Osteoblast (primary cell): ENCODE results near the gene VAX1. TPM values are rescaled to one million over a fixed set of nuclear protein-coding genes. Genes with fewer than 3 reads are reported as not detected.

ENCODE experiments used
- DNase-seq: peaks from one replicate; pipeline ENCODE4 v3.0.0; 2011; ENCODE audit warnings: low spot score, mixed read lengths; ENCODE audit not compliant: insufficient read length; ENCODE audit errors: missing footprints
- H2AFZ ChIP-seq: 2 replicates; pipeline ENCODE4 v1.6.0; 2011; ENCODE audit warnings: mild to moderate bottlenecking, low read length
- H3K27ac ChIP-seq: 2 replicates; pipeline ENCODE4 v1.5.1; 2011; ENCODE audit warnings: mild to moderate bottlenecking, low read depth, low read length, moderate library complexity
- H3K27me3 ChIP-seq: 2 replicates; pipeline ENCODE4 v1.6.0; 2012; ENCODE audit warnings: mild to moderate bottlenecking, control low read depth, inconsistent platforms, low read length, moderate library complexity; ENCODE audit not compliant: insufficient read depth
- H3K36me3 ChIP-seq: 2 replicates; pipeline ENCODE4 v1.5.1; 2011; ENCODE audit warnings: mild to moderate bottlenecking, low read length, control low read depth, moderate library complexity; ENCODE audit not compliant: insufficient read depth
- H3K4me1 ChIP-seq: 2 replicates; pipeline ENCODE4 v1.5.1; 2011; ENCODE audit warnings: mild to moderate bottlenecking, low read length, control low read depth, moderate library complexity; ENCODE audit not compliant: insufficient read depth
- H3K4me2 ChIP-seq: 2 replicates; pipeline ENCODE4 v1.6.0; 2011; ENCODE audit warnings: mild to moderate bottlenecking, low read length; ENCODE audit not compliant: insufficient read depth
- H3K4me3 ChIP-seq: fragments of 200-600 bp; sonication (generic); 3 replicates; pipeline ENCODE4 v1.5.1; 2012; ENCODE audit warnings: mild to moderate bottlenecking, low read length, inconsistent platforms; ENCODE audit not compliant: insufficient read depth
- H3K79me2 ChIP-seq: 2 replicates; pipeline ENCODE4 v1.6.0; 2012; ENCODE audit warnings: mild to moderate bottlenecking, low read length, control low read depth, inconsistent platforms; ENCODE audit not compliant: insufficient read depth
- H3K9me3 ChIP-seq: 2 replicates; pipeline ENCODE4 v1.5.1; 2011; ENCODE audit warnings: low read depth, low read length, control low read depth
- H4K20me1 ChIP-seq: 2 replicates; pipeline ENCODE4 v1.6.0; 2012; ENCODE audit warnings: mild to moderate bottlenecking, low read length, control low read depth; ENCODE audit not compliant: insufficient read depth
- total RNA-seq: library from RNA; depleted of rRNA; stranded (reverse); fragments of >200 nt; gene quantifications from 2 replicates; pipeline ENCODE4 v1.2.3, GENCODE V29; 2012
- TF ChIP-seq, protein P1 (sequence below): IDR thresholded peaks from 2 replicates; pipeline ENCODE4 v1.5.1; 2011; ENCODE audit warnings: mild to moderate bottlenecking, low read depth, low read length, moderate library complexity; ENCODE audit errors: extremely low read depth

The VAX1 gene
- total RNA-seq, 1 donor: not detected

DNA sequence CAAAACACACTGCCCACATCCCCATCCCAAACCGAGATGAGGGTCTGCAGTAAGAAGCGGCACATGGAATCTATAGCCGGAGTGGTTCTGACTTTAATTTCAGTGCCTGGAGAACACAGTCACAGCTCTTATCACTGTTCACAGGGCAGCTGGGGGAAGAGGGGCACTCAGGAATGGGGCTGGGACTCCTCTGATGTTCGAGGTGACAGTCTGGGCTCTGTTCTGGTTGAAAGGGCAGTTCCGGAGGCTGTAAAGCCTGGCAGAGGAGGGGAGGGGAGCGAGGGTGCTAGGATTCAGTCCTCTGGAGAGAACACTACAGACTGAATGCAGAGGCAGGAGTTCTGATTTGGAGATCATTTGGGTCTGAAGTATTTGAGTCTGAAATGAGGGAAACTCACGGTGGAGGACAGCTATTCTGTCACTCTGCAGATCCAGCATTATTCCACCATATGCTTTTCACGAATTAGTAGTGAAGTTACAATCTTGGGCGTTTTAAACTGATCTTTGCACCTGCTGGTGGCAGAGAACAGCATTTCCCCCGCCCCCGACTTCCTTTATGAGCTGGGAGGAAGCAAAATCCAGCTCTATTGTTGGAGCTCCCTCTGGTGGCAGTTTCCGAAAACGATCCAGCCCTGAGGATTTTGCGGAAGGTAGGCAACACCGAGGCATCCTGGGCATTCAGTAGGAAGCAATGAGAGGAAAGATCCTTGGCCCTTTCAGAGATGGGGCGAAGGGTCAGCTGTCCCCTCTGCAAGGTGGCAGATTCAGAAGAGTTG, 36.6 kb upstream of the VAX1 start:
- Histone ChIP-seq H3K4me2 (peak overlapping the region; percentile 93), H3K79me2 (no peaks in the 10 kb centered on the region), H3K4me1 (peaks cover 8% of the 10 kb centered on the region), H3K27me3 (peaks cover 42% of the 10 kb centered on the region), H3K9me3 (no peaks in the 10 kb centered on the region), H3K36me3 (no peaks in the 10 kb centered on the region), H4K20me1 (no peaks in the 10 kb centered on the region), H3K4me3 (peak overlapping the region; percentile 63), H3K27ac (no peak overlapping the region), H2AFZ (peak overlapping the region; percentile 91)
- peak; percentile 94 for DNase-seq
- TF ChIP-seq, protein P1, sequence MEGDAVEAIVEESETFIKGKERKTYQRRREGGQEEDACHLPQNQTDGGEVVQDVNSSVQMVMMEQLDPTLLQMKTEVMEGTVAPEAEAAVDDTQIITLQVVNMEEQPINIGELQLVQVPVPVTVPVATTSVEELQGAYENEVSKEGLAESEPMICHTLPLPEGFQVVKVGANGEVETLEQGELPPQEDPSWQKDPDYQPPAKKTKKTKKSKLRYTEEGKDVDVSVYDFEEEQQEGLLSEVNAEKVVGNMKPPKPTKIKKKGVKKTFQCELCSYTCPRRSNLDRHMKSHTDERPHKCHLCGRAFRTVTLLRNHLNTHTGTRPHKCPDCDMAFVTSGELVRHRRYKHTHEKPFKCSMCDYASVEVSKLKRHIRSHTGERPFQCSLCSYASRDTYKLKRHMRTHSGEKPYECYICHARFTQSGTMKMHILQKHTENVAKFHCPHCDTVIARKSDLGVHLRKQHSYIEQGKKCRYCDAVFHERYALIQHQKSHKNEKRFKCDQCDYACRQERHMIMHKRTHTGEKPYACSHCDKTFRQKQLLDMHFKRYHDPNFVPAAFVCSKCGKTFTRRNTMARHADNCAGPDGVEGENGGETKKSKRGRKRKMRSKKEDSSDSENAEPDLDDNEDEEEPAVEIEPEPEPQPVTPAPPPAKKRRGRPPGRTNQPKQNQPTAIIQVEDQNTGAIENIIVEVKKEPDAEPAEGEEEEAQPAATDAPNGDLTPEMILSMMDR: peak; percentile 93

- Histone ChIP-seq H3K79me2 (no peaks in the 10 kb centered on the region), H3K36me3 (no peaks in the 10 kb centered on the region), H3K27me3 (peaks cover 85% of the 10 kb centered on the region), H4K20me1 (peaks cover 3% of the 10 kb centered on the region), H3K4me1 (peaks cover 4% of the 10 kb centered on the region), H3K9me3 (no peaks in the 10 kb centered on the region), H3K4me3 (no peak overlapping the region), H2AFZ (no peak overlapping the region), H3K27ac (no peak overlapping the region), H3K4me2 (no peak overlapping the region)
- TF ChIP-seq, protein P1: no peak
- DNase-seq: no peak
Observed at GRCh38 chr10:117170244-117170643, 32.2 kb upstream of the VAX1 start.

DNA sequence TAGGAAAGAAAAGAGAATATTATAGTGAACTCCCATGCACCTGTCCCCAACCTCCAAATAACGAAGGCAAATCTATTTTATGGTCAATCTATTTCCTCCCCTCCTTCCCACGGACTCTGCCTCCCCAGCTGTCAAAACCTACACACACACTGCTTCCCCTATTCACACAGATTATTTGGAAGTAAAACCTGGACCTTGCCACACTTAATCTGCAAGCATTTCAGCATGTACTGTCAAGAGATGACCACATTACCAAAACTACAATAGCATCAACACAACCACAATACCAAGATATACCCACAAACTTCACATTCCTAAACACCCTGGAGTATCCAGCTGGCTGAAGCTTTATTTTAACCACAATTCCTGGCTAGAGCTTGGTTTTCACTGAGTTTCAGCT, 31.4 kb upstream of the VAX1 start:
- Histone ChIP-seq H3K4me3 (no peak overlapping the region), H3K36me3 (no peaks in the 10 kb centered on the region), H3K9me3 (no peaks in the 10 kb centered on the region), H2AFZ (no peak overlapping the region), H4K20me1 (peaks cover 3% of the 10 kb centered on the region), H3K4me2 (no peak overlapping the region), H3K27me3 (peaks cover 93% of the 10 kb centered on the region), H3K27ac (no peak overlapping the region), H3K4me1 (no peaks in the 10 kb centered on the region), H3K79me2 (no peaks in the 10 kb centered on the region)
- peak; percentile 70 for DNase-seq
- TF ChIP-seq, protein P1: no peak

DNA sequence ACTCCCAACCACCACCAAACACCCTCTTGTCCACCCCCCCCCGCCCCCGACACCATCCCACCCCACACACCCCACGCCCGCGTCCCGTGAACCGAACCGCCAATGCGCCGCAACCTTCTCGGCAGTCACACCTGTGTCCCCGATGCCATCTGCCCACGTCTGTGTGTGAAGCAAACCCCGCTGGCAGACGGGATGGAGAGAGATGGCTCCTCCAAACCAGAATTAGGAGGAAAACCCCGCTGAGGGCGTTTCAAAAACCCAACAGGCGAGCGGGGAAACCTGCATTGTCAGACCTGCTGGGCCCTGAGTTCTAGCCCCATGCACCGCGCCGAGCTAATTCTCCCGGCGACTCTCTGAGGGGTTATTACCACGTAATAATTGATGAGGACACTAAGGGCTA, 30.7 kb upstream of the VAX1 start:
- H4K20me1 ChIP-seq: peaks cover 3% of the 10 kb centered on the region
- no peaks in the 10 kb centered on the region for H3K4me1 ChIP-seq
- H3K9me3 ChIP-seq: no peaks in the 10 kb centered on the region
- H3K79me2 ChIP-seq: no peaks in the 10 kb centered on the region
- peaks cover 96% of the 10 kb centered on the region for H3K27me3 ChIP-seq
- TF ChIP-seq, protein P1: no peak
- H3K36me3 ChIP-seq: no peaks in the 10 kb centered on the region
- H3K4me3 ChIP-seq: no peak overlapping the region
- DNase-seq: no peak
- H3K27ac ChIP-seq: no peak overlapping the region
- H3K4me2 ChIP-seq: no peak overlapping the region
- H2AFZ ChIP-seq: no peak overlapping the region
